Upper lobe of right lung (tissue), 1 donor: ENCODE measurements around the gene SPACA7. TPM values are rescaled to one million over a fixed set of nuclear protein-coding genes. Genes with fewer than 3 reads are reported as not detected.
A peak's percentile ranks its signal among the peaks of the same experiment; 100 is the strongest.

ENCODE experiments used
- ATAC-seq: fragments of 200-7000 bp; cut with Tn5 transposase; one replicate; pipeline ENCODE4 v1.9.1; 2020; ENCODE audit warnings: mild to moderate bottlenecking, moderate library complexity
- DNase-seq: peaks from one replicate; pipeline ENCODE4 v3.0.0-alpha.2; 2020
- H3K27ac ChIP-seq: fragments of 200-600 bp; one replicate; pipeline ENCODE4 v1.8.0; 2022
- H3K27me3 ChIP-seq: fragments of 200-600 bp; one replicate; pipeline ENCODE4 v1.8.0; 2022; ENCODE audit warnings: mild to moderate bottlenecking
- H3K36me3 ChIP-seq: fragments of 200-600 bp; one replicate; pipeline ENCODE4 v1.8.0; 2022
- H3K4me1 ChIP-seq: fragments of 200-600 bp; one replicate; pipeline ENCODE4 v1.8.0; 2022
- H3K4me3 ChIP-seq: fragments of 200-600 bp; one replicate; pipeline ENCODE4 v1.8.0; 2022; ENCODE audit warnings: mild to moderate bottlenecking
- H3K9me3 ChIP-seq: fragments of 200-600 bp; one replicate; pipeline ENCODE4 v1.8.0; 2022
- CTCF ChIP-seq: fragments of 200-600 bp; IDR thresholded peaks from one replicate; pipeline ENCODE4 v1.8.0; 2022; ENCODE audit warnings: antibody characterized with exemption
- intact Hi-C: fragments of 100-400 bp; cut with DNase I; formaldehyde crosslinking; loops from one replicate; pipeline ENCODE4 v1.11.0; 2022
- total RNA-seq: library from RNA; stranded (reverse); fragmentation: NEBNext Ultra II Directional; extraction: Animal tissue kit (Norgen Biotek cat#: 25700); gene quantifications from one replicate; pipeline ENCODE4 v1.2.1, GENCODE V29; 2021
- donor health status: DM: no; HTN: yes; CAD: no; lungs with severe emphysema.

SPACA7 gene
- total RNA-seq, 1 donor from 2014 or later, result not detected

- Histone ChIP-seq H3K36me3 (no peaks in the 10 kb centered on the region), H3K27ac (no peak overlapping the region), H3K4me1 (peaks cover 3% of the 10 kb centered on the region), H3K27me3 (peaks cover 29% of the 10 kb centered on the region), H3K9me3 (no peaks in the 10 kb centered on the region), H3K4me3 (no peak overlapping the region)
- peak; percentile 82 for TF ChIP-seq CTCF
- intact Hi-C loops, result no loop called here
- peak; percentile 89 for ATAC-seq
- peak; percentile 82 for DNase-seq
Observed at GRCh38 chr13:112443995-112444311, 67.8 kb downstream of the SPACA7 start.

GRCh38 chr13:112444416-112445399, 68.6 kb downstream of the SPACA7 start:
- intact Hi-C loops, result no loop called here
- no peak for TF ChIP-seq CTCF
- Histone ChIP-seq H3K4me3 (no peak overlapping the region), H3K9me3 (no peaks in the 10 kb centered on the region), H3K36me3 (no peaks in the 10 kb centered on the region), H3K27me3 (peaks cover 29% of the 10 kb centered on the region), H3K4me1 (peaks cover 3% of the 10 kb centered on the region), H3K27ac (no peak overlapping the region)
- DNase-seq (peak; percentile 55), ATAC-seq (no peak)

- ATAC-seq, result no peak
Observed at GRCh38 chr13:112445411-112446271, 69.5 kb downstream of the SPACA7 start.

GRCh38 chr13:112446347-112446861, 70.2 kb downstream of the SPACA7 start:
- DNase-seq, result no peak
- TF ChIP-seq CTCF, result no peak
- H3K4me1 ChIP-seq, result peaks cover 3% of the 10 kb centered on the region
- H3K9me3 ChIP-seq, result no peaks in the 10 kb centered on the region
- ATAC-seq, result no peak
- peaks cover 29% of the 10 kb centered on the region for H3K27me3 ChIP-seq
- no peaks in the 10 kb centered on the region for H3K36me3 ChIP-seq
- intact Hi-C loops, result no loop called here
- no peak overlapping the region for H3K27ac ChIP-seq
- H3K4me3 ChIP-seq, result no peak overlapping the region

More at GRCh38 chr13:112445411-112446271, 69.5 kb downstream of the SPACA7 start:
- Histone ChIP-seq H3K36me3 (no peaks in the 10 kb centered on the region), H3K27me3 (peaks cover 29% of the 10 kb centered on the region), H3K27ac (no peak overlapping the region), H3K9me3 (no peaks in the 10 kb centered on the region), H3K4me1 (peaks cover 3% of the 10 kb centered on the region), H3K4me3 (no peak overlapping the region)
- DNase-seq, result peak; percentile 57
- no peak for TF ChIP-seq CTCF
- intact Hi-C loops, result no loop called here

GRCh38 chr13:112446867-112447266, 70.7 kb downstream of the SPACA7 start:
- no peak for ATAC-seq
- H3K27ac ChIP-seq, result no peak overlapping the region
- no peaks in the 10 kb centered on the region for H3K36me3 ChIP-seq
- peaks cover 3% of the 10 kb centered on the region for H3K4me1 ChIP-seq
- DNase-seq, result no peak
- TF ChIP-seq CTCF, result no peak
- H3K4me3 ChIP-seq, result no peak overlapping the region
- no peaks in the 10 kb centered on the region for H3K9me3 ChIP-seq
- intact Hi-C loops, result no loop called here
- H3K27me3 ChIP-seq, result peaks cover 29% of the 10 kb centered on the region
